Hepatocyte (in vitro differentiated cells): ENCODE results near the gene TMEM270. TPM values are rescaled to one million over a fixed set of nuclear protein-coding genes. Genes with fewer than 3 reads are reported as not detected.
"Not testable (repeated sequence)": the region's sequence is repeated elsewhere in the genome, so short reads cannot be mapped to it uniquely, and the experiment has no call there.

Experiments used
- DNase-seq: peaks from one replicate; pipeline ENCODE4 v3.0.0-alpha.2; 2016; ENCODE audit warnings: low spot score
- H2AFZ ChIP-seq: fragments of 200-600 bp; sonication (generic); 2 replicates; pipeline ENCODE4 v1.6.0; 2016; ENCODE audit warnings: antibody characterized with exemption, mild to moderate bottlenecking
- H3K27ac ChIP-seq: fragments of 200-600 bp; sonication (generic); 2 replicates; pipeline ENCODE4 v1.5.1; 2016; ENCODE audit warnings: mild to moderate bottlenecking
- H3K27me3 ChIP-seq: fragments of 200-600 bp; sonication (generic); 2 replicates; pipeline ENCODE4 v1.6.1; 2016
- H3K36me3 ChIP-seq: fragments of 200-600 bp; sonication (generic); replicated peaks from 2 replicates; pipeline ENCODE4 v1.5.1; 2016; ENCODE audit warnings: low read depth; ENCODE audit not compliant: insufficient read depth
- H3K4me1 ChIP-seq: fragments of 200-600 bp; sonication (generic); 2 replicates; pipeline ENCODE4 v1.5.1; 2016; ENCODE audit warnings: mild to moderate bottlenecking, moderate library complexity; ENCODE audit not compliant: insufficient read depth
- H3K4me2 ChIP-seq: fragments of 200-600 bp; sonication (generic); 2 replicates; pipeline ENCODE4 v1.6.0; 2016
- H3K4me3 ChIP-seq: fragments of 200-600 bp; sonication (generic); 2 replicates; pipeline ENCODE4 v1.5.1; 2016; ENCODE audit warnings: mild to moderate bottlenecking
- H3K79me2 ChIP-seq: fragments of 200-600 bp; sonication (generic); 2 replicates; pipeline ENCODE4 v1.6.0; 2017; ENCODE audit warnings: mild to moderate bottlenecking
- H3K9me2 ChIP-seq: fragments of 200-600 bp; sonication (generic); replicated peaks from 2 replicates; pipeline ENCODE4 v1.6.0; 2017; ENCODE audit warnings: mild to moderate bottlenecking; ENCODE audit not compliant: insufficient read depth
- H3K9me3 ChIP-seq: fragments of 200-600 bp; sonication (generic); 2 replicates; pipeline ENCODE4 v1.5.1; 2016; ENCODE audit warnings: low read depth, mild to moderate bottlenecking
- H4K20me1 ChIP-seq: fragments of 200-600 bp; sonication (generic); 2 replicates; pipeline ENCODE4 v1.6.0; 2016; ENCODE audit warnings: mild to moderate bottlenecking; ENCODE audit not compliant: insufficient read depth, poor library complexity, severe bottlenecking
- CTCF ChIP-seq: fragments of 200-600 bp; sonication (generic); IDR thresholded peaks from 2 replicates; pipeline ENCODE4 v1.5.1; 2016; ENCODE audit warnings: antibody characterized with exemption, mild to moderate bottlenecking; ENCODE audit not compliant: poor library complexity
- EZH2 ChIP-seq: fragments of 200-600 bp; sonication (generic); IDR thresholded peaks from 2 replicates; pipeline ENCODE4 v1.6.1; 2016; ENCODE audit warnings: antibody characterized with exemption, mild to moderate bottlenecking, borderline replicate concordance
- EZH2phosphoT487 ChIP-seq: fragments of 200-600 bp; sonication (generic); IDR thresholded peaks from one replicate; pipeline ENCODE4 v1.6.1; 2018; ENCODE audit warnings: antibody characterized with exemption, mild to moderate bottlenecking, low read depth, moderate library complexity; ENCODE audit not compliant: unreplicated experiment, severe bottlenecking
- WGBS: methylation state at CpG from one replicate; pipeline ENCODE4 v1.1.6; 2016; ENCODE audit warnings: low lambda C conversion rate; ENCODE audit errors: missing lambda C conversion rate; 5-methylcytosine and 5-hydroxymethylcytosine counted together
- polyA plus RNA-seq: library from polyadenylated mRNA; unstranded; fragments of >200 nt; fragmentation: Nextera tagmentation; extraction: Ambion mirVana; gene quantifications from 2 replicates; pipeline ENCODE4 v1.2.1, GENCODE V29; 2016
- total RNA-seq: library from RNA; depleted of rRNA; stranded (reverse); fragments of >200 nt; gene quantifications from 2 replicates; pipeline ENCODE4 v1.2.3, GENCODE V29; 2014

Gene TMEM270
- total and polyA plus RNA-seq, 2 experiments from 2014 or later, result 0.47 to 1.1 TPM

DNA sequence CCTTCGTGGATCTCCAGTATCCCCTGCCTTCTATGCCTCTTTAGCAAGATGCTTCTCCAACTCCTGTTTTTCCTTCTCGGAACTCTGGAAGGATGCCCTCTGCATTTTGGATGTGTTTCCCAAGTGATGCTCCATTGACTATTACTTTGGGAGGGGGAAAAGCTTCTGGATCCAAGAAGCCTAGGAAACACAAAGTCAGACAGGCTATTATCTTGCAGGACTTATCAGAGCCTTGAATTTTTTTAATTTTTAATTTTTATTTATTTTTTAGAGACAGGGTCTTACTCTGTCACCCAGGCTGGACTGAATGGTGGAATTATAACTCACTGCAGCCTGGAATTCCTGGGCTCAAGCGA, 21.1 kb downstream of the TMEM270 start:
- H3K9me3 ChIP-seq, result no peaks in the 10 kb centered on the region
- H3K27ac ChIP-seq, result no peak overlapping the region

DNA sequence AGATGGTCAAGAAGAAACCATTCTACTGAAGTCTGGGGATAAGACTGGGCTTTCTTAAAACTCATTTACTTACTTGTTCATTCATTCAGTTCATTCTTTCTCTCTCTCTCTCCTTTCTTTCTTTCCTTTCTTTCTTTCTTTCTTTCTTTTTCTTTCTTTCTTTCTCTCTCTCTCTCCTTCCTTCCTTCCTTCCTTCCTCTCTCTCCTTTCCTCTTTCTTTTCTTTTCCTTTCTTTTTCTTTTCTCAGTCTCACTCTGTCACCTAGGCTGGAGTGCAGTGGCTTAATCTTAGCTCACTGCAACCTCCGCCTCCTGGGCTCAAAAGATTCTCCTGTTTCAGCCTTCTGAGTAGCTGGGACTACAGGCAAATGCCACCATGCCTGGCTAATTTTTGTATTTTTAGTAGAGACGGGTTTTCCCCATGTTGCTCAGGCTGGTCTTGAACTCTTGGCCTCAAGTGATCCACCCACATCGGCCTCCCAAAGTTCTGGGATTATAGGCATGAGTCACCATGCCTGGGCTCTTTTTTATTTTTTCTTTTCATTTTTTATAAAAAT, 24.0 kb downstream of the TMEM270 start:
- not testable (repeated sequence) for H4K20me1 ChIP-seq, DNase-seq, H3K27ac ChIP-seq, H3K27me3 ChIP-seq, H3K4me2 ChIP-seq, H3K4me3 ChIP-seq, H3K79me2 ChIP-seq, H3K9me2 ChIP-seq, H3K36me3 ChIP-seq, H2AFZ ChIP-seq, H3K9me3 ChIP-seq
- H3K4me1 ChIP-seq, result peaks cover 14% of the 10 kb centered on the region
- 88% methylated on average over 3 of the region's 3 CpGs for WGBS

More for the DNA sequence above, 21.1 kb downstream of the TMEM270 start:
- TF ChIP-seq EZH2phosphoT487 (no peak), CTCF (no peak), EZH2 (no peak)
- no peaks in the 10 kb centered on the region for H3K79me2 ChIP-seq
- DNase-seq, result no peak
- peaks cover 11% of the 10 kb centered on the region for H3K4me1 ChIP-seq
- no peaks in the 10 kb centered on the region for H4K20me1 ChIP-seq
- no peak overlapping the region for H3K4me2 ChIP-seq
- no peak overlapping the region for H3K4me3 ChIP-seq
- WGBS, result 90% methylated on average over 3 of the region's 3 CpGs
- no peak overlapping the region for H2AFZ ChIP-seq
- peaks cover 9% of the 10 kb centered on the region for H3K27me3 ChIP-seq
- H3K36me3 ChIP-seq, result no peaks in the 10 kb centered on the region
- H3K9me2 ChIP-seq, result no peaks in the 10 kb centered on the region

DNA sequence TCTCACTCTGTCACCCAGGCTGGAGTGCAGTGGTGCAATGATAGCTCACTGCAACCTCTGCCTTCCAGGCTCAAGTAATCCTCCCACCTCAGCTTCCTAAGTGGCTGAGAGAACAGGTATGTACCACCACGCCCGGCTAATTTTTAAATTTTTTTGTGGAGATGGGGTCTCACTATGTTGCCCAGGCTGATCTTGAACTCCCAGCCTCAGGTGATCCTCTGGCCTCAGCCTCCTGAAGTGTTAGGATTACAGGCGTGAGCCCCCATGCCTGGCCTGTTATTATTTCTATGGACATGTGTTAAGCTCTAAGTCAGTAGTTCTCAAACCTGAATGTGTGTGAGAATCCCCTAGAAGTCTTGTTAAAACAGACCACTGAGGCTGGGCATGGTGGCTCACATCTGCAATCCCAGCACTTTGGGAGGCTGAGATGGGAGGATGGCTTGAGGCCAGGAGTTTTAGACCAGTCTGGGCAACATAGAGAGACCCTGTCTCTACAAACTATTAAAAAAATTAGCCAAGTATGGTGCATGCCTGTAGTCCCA, 24.5 kb downstream of the TMEM270 start:
- H4K20me1 ChIP-seq, result no peaks in the 10 kb centered on the region
- no peak for DNase-seq
- no peaks in the 10 kb centered on the region for H3K79me2 ChIP-seq
- no peak overlapping the region for H3K27ac ChIP-seq
- WGBS, result 95% methylated on average over 3 of the region's 3 CpGs
- H3K9me3 ChIP-seq, result no peaks in the 10 kb centered on the region
- peaks cover 14% of the 10 kb centered on the region for H3K4me1 ChIP-seq
- no peaks in the 10 kb centered on the region for H3K36me3 ChIP-seq
- no peak for TF ChIP-seq EZH2phosphoT487
- no peak for TF ChIP-seq CTCF
- no peak for TF ChIP-seq EZH2
- peaks cover 4% of the 10 kb centered on the region for H3K27me3 ChIP-seq
- H3K9me2 ChIP-seq, result no peaks in the 10 kb centered on the region
- no peak overlapping the region for H2AFZ ChIP-seq
- H3K4me3 ChIP-seq, result no peak overlapping the region
- H3K4me2 ChIP-seq, result no peak overlapping the region

DNA sequence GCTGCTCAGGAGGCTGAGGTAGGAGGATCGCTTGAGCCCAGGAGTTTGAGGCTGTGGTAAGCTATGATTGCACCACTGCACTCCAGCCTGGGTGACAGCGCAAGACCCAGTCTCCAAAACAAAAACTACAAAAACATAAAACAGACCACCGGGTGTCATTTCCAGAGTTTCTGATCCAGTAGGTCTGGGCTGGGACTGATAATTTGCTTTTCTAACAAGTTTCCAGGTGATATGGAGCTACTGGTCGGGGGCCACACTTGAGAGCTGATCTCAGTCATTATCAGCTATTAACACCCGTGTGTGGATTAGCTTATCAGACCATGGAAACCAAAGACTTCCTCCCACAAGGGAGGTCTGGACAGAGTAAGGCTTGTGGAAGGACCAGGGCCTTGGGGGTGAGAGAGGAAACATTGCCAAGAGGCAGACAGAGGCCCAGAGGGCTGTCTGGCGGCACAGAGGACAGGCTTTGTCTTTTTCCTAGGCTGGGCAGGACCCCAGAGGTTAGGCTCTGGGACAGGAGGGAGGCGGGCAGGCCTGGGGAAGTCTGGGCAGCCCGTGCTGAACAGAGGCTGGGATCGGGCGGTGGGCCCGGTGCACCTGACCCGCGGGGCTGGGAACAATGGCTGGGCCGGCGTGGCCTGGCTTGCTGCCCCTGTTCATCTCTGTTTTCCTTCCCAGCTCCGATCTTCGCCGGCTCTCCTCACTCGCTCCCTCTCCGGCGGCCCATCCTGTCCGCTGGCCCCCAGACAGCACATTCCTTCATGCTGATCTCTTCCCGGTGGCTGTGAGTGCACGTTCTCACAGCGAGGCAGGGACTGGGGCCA, 25.2 kb downstream of the TMEM270 start:
- peak; percentile 62 for DNase-seq
- Histone ChIP-seq H3K79me2 (no peaks in the 10 kb centered on the region), H4K20me1 (no peaks in the 10 kb centered on the region), H3K4me1 (peaks cover 14% of the 10 kb centered on the region), H3K9me3 (no peaks in the 10 kb centered on the region), H3K27ac (peak overlapping the region; percentile 65), H3K36me3 (no peaks in the 10 kb centered on the region), H3K4me3 (no peak overlapping the region), H3K9me2 (no peaks in the 10 kb centered on the region), H3K27me3 (no peaks in the 10 kb centered on the region), H2AFZ (no peak overlapping the region), H3K4me2 (peak overlapping the region; percentile 61)
- TF ChIP-seq EZH2 (no peak), EZH2phosphoT487 (no peak), CTCF (no peak)
- 32% methylated on average over 25 of the region's 25 CpGs for WGBS
